ENCODE measurements around the gene CDK2AP2.
"Not testable (repeated sequence)": the region's sequence is repeated elsewhere in the genome, so short reads cannot be mapped to it uniquely, and the experiment has no call there.

CDK2AP2 gene, protein sequence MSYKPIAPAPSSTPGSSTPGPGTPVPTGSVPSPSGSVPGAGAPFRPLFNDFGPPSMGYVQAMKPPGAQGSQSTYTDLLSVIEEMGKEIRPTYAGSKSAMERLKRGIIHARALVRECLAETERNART

DNA sequence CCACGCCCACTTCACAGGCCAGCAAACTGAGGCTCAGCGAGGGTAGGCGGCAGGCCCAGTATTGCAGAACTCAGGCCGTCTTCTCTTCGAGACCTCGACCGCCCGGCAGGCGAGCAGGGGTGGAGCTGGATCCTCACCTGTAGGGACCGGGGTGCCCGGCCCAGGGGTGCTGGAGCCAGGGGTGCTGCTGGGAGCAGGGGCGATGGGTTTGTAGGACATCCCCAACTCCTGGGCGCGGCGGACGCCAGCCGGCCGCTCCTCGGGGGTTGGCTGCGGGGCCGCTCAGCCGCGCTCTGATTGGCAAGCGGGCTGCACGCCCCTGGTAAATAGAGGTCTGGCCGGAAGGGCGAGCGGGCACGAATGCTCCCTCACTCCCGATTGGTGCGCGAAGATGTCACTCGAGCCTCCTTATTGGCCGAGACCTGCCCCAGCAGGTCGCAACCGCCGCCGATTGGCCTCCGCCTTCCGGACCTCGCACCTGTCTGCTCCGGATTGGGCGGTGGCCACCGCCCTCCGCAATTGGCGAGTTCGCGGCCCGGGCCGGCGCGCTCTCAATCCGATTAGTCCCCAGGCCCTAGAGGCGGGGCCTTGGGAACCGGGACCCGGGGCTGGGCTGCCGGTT lies at the start of gene CDK2AP2:
TSS of gene CDK2AP2 (minus strand) at position 299 of the 622 bp plus-strand sequence. CDS start at position 219, 80 bp downstream.
- peak; percentile 89 for DNase-seq

DNA sequence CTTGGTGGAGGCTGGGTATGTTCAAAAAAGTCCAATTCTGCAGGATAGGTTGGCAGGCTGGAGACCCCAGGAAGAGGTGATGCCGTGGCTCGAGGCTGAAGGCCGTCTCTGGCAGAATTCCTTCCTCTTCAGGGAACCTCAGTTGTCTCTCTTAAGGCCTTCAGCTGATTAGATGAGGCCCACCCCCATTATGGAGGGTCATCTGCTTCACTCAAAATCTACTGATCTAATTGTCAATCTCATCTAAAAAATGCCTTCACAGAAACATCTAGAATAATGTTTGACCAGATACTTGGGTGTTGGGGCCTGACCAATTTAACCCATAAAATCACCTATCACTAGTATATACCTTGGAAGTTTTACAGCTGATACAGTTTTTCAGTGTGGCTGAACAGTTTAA lies 48.3 kb upstream of the CDK2AP2 start:
- DNase-seq: no peak

DNA sequence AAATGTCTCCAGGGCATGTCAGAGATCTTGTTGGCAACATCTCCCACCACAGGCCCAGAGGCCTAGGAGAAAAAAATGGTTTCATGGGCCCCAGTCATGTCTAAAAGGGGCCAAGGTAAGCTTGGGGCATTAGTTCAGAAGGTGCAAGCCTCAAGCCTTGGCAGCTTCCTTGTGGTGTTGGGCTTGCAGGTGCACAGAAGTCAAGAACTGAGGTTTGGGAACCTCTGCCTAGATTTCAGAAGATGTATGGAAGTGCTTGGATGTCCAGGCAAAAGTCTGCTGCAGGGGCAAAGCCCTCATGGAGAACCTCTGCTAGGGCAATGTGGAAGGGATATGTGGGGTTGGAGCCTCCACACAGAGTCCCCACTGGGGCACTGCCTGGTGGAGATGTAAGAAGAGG lies 43.7 kb upstream of the CDK2AP2 start:
- DNase-seq: not testable (repeated sequence)

DNA sequence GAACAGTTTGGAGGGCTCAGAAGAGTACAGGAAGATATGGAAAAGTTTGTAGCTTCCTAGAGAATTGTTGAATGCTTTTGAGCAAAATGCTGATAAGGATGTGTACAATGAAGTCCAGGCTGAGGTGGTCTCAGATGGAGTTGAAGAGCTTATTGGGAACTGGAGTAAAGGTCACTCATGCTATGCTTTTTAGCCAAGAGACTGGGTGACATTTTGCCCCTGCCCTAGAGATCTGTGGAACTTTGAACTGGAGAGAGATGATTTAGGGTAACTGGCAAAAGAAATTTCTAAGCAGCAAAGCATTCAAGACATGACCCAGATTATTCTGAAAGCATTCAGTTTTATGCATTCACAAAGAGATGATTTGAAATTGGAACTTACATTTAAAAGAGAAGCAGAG lies 43.2 kb upstream of the CDK2AP2 start:
- DNase-seq: no peak

DNA sequence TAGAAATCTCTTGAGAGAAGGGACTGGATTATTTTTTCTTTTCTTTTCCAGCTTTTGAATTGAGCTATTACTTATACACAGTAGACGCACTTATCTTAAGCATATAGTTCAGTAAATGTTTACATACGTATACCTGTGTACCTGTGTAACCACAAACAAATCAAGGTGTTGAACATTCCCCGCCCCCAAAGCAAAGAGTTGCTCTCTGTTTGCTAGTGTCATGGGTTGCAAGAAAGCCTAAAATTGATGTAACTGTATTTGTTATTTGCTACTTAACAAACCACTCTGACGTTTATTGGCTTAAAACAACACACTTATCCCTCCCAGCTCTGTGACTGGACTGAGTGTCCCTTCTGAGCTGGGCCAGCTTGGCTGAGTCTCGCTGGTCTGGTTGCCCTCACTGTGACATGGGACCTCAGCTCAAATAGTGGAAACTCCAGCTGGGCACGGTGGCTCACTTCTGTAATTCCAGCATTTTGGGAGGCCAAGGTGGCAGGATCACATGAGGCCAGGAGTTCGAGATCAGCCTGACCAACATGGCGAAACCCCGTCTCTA lies 40.7 kb upstream of the CDK2AP2 start:
- DNase-seq: no peak

DNA sequence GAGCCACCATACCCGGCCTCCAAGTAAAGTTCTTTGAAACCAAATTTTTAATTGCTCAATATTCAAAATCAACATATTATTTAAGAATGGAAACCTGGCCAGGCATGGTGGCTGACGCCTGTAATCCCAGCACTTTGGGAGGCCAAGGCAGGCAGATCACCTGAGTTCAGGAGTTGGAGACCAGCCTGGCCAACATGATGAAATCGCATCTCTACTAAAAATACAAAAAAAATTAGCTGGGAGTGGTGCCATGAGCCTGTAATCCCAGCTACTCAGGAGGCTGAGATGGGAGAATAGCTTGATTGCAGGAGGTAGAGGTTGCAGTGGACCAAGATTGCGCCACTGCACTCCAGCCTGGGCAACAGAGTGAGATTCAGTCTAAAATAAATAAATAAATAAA lies 40.1 kb upstream of the CDK2AP2 start:
- DNase-seq: not testable (repeated sequence)

DNA sequence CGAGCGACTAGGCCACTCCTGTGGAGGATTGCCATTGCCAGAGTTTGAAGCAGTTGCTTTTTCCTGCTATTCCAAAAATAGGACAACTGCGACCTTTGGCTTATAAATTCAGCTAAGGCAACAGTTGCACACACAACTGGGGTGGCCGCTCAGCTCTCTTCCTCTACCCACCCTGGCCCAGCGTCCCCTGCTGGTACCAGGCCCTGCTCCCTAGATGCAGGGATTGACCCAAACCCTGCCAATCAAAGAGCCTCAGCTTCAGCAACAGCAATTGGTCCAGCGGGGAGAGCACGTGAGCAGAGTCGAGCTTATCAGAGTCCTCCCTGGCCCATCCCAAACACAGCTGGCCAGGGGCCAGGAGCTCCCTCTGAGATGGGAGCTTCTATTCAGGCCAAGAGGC lies 37.3 kb upstream of the CDK2AP2 start:
- DNase-seq: no peak

DNA sequence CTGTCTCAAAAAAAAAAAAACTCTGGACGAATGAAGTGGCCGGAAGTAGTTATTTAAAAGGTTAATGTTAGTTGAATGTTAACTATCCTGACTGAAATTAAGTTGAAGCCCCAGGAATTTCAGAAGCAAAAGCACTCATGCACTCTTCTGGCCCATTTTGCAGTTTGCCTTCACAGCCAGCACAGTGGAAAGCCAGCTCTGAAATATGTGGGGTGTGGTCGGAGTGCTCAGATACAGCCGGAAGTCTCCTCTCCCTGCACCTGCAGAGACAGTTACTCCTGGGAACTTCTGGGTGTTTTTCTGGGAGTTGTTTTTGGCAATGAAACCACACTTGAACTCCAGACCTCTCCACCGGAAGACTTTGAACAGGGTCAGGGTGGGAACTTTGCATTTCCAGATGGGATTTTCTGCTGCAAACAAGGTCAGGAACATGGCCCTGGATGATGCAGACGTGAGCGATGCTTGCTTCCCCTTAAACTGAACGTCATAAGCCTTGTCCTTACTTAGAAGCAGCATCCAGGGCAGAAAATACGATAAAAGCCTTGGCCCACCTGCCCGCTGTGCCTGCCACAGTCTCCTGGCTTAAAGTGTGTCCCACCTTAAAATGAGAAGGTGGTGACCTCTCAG lies 36.8 kb upstream of the CDK2AP2 start:
- DNase-seq: no peak

DNA sequence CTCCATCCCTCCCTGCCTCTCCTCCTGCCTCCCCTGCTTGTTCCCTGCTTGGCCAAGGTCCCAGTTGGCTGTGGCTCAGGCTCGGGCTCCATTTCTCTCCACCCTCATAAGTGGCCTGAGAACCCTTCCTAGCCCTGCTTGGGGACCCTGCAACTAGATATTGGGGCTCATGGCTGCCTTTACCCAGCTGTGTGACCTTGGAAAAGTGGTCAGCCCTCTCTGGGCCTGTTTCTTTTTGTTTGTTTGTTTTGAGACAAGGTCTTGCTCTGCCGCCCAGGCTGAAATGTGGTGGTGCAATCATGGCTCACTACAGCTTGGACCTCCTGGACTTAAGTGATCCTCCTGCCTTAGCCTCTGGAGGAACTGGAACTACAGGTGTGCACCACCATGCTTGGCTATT lies 35.6 kb upstream of the CDK2AP2 start:
- DNase-seq: no peak

DNA sequence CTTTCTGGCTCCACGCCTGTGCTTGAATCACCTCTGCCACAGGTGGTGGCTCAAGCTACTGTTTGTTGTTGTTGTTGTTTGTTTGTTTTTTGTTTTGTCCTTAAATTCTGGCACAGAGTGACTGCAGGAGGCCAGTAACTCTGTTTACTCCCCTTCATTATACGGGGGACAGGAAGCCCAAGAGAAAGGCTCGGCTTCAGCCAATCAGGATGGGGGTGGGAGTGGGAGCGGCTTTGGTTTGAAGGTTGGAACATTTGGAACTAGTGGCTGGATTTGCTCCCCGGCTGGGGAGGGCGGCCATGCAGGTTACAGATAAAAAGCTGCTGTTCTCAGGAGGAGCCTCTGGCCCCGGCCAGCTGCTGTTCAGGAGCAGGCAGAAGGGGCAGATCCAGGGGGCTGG lies 35.0 kb upstream of the CDK2AP2 start:
- peak; percentile 16 for DNase-seq

DNA sequence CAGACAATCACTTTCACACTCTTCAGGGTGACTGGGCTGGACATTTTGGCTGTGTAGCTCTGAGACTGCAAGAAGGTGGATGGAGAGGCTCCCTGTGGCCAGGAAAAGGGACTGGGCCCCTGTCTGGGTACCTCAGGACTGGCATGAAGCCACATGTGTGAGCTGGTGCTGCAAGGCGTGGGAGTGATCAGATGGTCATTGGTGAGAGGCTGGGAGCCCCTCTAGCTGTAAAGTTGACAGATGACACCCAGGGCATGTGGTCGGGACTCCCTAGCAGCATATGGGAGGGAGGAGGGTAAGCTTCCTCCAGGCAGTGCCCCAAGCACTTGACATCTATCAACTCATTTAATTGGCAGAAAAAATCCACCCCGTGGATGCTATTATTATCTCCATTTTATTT lies 34.2 kb upstream of the CDK2AP2 start:
- peak; percentile 39 for DNase-seq

DNA sequence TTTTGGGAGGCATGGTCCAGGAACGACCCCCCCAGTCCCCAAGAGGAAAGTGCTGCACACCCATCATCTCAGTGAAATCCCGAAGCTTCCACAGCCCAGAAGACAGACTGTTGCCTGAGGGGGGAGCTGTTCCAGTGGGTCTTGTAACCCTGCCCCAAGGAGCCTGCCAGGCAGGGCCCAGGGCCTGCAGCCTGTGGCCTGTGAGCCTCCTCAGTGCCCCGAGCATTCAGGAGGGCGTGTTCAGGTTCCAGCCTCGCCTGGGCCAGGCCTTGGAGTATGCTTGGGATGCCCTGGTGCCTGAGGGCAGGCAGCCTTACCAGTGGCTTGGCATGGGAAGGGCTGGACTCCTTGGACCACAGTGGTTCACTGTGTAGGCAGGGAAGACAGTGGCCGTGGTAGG lies 33.2 kb upstream of the CDK2AP2 start:
- no peak for DNase-seq

DNA sequence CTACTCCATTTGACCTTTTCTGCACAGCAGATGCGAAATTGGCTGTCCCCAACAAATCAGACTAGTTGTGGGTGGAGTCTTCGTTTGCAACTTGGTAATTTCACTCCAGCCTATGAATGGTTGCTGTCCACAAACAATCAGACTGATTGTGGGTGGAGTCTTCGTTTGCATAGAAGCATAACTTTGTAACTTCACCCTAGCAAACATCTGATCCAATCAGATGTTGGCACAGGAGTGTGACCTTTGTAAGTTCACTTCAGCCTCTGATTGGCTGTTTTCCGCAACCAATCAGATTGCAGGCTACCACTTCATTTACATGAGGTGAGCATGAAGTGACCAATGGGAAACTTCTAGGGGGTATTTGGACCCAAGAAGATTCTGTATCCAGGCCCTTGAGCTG lies 31.6 kb upstream of the CDK2AP2 start:
- DNase-seq: no peak

DNA sequence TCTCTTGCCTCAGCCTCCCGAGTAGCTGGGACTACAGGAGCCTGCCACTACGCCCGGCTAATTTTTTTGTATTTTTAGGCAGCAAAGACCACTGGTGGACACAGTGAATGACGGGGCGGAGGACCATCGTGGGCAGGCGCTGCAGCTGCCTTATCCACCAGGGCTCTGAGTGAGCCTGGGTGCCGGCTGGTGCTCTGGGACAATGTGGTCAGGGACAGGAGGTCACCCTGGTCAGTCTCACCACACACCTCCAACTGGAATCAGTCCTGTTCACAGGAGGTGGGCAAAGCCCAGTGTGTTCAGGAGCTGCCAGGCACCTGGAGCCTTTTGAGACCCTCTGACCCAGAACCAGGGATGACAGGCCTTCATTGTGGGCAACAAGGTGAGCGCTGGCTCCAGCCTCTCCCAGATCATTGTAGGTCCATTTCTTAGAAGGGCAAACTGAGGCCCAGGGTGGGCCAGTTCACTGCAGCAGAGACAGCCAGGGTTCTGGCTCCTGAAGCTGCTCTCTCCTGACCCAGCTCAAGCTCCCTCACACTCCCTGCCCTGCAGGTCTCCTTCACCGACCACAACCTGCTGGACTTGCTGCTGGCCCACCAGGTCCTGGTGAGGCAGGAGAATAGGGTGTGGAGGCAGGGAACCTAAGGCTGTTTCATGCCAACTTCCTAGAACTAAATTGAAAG lies 31.0 kb upstream of the CDK2AP2 start:
- no peak for DNase-seq

DNA sequence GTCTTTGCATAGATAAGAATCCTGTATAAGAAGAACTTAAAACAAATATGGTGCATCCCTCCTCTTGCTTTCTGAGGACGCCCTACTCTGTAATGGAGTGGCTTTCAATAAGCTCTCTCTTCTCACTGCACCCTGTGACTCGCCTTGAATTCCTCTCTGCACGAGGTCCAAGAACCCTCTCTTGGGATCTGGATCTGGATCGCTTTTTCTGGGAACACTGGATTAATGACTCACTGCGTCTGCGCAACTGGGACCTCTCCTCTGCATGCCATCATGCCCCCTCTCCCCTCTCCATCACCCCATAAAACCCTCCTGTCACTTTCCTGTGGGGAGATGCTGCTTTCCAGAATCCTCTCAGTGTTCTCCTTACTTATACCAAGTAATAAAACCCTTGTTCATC lies 30.3 kb upstream of the CDK2AP2 start:
- no peak for DNase-seq

DNA sequence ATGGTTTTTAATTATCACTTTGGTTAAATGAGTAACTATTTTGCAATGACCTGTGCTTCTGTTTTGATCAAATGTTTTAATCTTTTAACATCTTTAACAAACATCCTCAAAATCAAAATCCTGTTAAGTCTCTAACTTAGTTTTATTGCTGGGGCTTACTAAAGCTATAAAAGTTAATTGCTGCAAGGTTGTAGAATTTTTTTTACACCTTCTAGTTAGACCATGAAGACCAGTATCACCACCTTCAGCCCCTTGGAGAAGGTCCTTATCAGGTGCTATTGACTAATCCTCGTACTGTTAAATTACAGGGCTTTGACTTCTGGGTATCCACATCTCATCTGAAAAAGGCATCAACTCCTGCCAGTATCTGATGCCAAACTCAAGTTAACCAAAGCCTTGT lies 27.6 kb upstream of the CDK2AP2 start:
- DNase-seq: no peak

DNA sequence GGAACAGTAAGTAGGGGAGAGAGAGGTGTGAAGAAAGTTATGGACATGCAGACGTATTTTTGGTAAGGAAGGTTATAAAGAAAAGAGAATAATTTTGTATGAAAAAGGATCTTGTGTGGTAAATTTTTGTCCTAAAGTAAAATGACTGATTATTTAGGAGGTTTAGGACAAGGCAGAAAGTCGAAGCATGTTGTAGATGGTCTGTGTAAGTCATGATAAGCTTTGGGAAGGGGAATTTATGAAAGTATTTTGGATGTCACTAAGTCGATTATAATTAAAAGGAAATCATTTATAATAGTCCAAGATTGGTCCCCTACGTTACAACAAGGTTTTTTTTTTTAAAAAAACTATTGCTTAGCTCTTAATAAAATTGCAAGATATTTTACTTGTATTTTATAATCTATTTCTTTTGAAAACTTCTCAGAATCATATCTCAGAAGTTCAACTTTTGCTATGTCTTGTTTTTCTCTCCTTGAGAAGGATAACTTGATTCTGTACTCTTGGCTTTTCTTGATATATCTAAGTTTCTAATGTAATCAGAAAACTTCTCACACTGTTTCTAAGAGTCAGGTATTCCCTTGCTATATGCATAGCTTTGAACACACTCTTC lies 26.2 kb upstream of the CDK2AP2 start:
- no peak for DNase-seq

DNA sequence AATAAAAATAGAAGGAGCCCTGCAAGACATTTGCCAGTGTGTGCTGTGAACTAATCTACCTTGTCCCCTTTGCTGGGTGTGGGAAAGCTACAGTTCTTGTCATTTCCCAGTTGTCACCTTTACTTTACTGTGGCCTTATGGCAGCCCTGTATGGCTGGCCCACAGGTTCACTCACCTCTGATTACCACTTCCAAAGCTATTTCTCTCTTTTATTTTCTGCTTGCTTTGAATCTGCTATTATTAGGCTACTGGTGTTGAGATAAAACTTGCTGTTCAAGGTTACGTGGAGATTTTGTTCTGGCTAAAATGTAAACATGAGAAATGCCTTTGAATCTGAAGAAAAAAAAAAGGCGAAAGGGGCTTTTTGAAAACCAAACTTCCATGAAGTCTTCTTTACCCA lies 24.9 kb upstream of the CDK2AP2 start:
- DNase-seq: no peak

DNA sequence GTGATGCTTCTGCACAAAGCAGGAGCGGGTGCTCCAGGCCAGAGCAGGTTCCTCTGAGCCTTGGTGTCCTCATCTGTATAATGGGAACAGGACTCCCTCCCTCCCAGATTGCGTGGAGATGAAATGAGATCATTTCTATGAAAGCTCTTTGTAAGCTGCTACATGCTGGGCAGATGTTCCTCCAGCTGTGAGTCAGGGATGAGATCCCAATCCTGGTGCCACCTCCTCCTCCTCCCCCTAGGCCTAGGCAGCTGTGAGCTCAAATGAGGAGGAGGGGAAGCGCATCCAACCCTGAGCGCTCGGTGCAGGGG lies 22.3 kb upstream of the CDK2AP2 start:
- no peak for DNase-seq

DNA sequence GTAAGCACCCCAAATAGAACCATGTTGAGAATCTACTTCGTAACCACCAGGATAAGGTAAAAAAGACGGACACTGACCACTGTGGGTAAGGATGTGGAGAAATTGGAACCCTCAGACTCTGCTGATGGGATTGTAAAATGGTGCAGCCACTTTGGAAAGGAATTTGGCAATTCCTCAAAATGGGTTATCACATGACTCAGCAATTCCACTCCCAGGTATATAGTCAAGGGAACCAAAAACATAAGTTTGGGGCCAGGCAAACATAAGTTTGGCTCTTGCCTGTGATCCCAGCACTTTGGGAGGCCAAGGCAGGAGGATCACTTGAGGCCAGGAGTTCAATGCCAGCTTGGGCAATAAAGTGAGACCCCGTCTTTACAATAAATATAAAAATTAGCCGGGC lies 20.4 kb upstream of the CDK2AP2 start:
- no peak for DNase-seq

DNA sequence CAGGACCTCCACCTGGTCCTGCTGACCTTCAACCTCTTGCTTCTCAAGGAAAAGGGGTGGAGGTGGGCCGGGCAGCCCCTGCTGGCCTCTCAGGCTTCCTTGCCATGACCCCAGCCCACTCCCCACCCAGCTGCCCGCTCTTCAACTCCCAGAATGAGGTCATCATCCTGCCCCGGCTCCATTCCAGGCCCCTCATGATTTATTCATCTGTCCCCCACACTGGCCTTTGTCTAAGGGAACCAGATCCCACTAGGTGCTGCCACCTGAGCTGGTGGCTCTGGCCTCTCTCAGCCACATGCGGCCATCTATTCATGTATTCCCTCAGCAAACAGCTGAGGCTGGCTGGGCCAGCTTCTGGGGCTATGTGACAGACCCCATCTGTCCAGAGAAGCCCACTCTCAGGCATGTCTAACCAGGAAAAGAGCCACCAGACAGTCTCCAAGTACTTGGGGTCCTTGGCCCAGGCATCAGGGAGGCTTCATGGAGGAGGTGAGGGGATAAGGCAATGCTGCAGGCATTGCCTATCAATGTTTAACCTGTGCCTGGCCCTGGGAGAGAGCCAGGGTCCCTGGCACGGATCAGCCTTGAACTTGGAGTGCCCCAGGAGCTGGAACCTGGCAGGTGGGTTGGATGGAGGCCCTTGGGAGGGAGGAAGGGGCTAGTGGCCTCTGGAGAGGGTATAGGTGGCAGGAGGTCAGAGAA lies 17.5 kb upstream of the CDK2AP2 start:
- DNase-seq: no peak

DNA sequence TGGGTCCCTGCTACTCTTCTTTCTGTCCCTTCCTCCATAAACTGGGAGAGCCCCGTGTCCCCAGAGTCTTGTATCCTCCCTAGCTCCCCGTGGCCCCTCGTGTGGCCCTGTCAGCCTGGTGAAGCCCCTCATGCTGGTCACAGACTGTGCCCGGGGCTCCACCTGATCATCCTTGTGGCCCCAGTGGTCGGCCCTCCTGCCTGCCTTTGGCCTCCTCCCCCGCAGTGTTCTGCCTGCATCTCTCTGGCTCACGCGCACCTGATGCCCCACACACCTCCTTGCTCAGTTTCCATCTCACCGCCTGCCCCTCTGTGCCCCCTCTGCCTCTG lies 16.5 kb upstream of the CDK2AP2 start:
- no peak for DNase-seq
